HepG2 (cell line): ENCODE measurements around the gene BCL2L2. TPM values are rescaled to one million over a fixed set of nuclear protein-coding genes. Genes with fewer than 3 reads are reported as not detected.

Source experiments
- ARHGAP35 ChIP-seq: sonication (generic); formaldehyde crosslinking; IDR thresholded peaks from 2 replicates; pipeline ENCODE4 v1.9.0; 2022; ENCODE audit warnings: mild to moderate bottlenecking, inconsistent platforms, moderate library complexity, missing genetic modification reagents, borderline replicate concordance
- E2F5 ChIP-seq: sonication (generic); formaldehyde crosslinking; conservative IDR thresholded peaks from 2 replicates; pipeline ENCODE4 v1.4.0; 2020; ENCODE audit warnings: missing genetic modification reagents
- EED ChIP-seq: sonication (generic); formaldehyde crosslinking; IDR thresholded peaks from 2 replicates; pipeline ENCODE4 v1.5.0; 2020; ENCODE audit warnings: mild to moderate bottlenecking, missing genetic modification reagents
- FOXP1 ChIP-seq, 2 experiments: fragments of 450-650 bp in 1 of 2; IDR thresholded peaks; 2 replicates each; pipeline ENCODE4 v1.6.1; 2017 to 2018; ENCODE audit warnings: antibody characterized with exemption in 1 of 2
- HNRNPK ChIP-seq: fragments of 200-400 bp; formaldehyde crosslinking; IDR thresholded peaks from 2 replicates; pipeline ENCODE4 v1.6.1; 2018; ENCODE audit warnings: low read length, low read depth, moderate library complexity, mild to moderate bottlenecking; ENCODE audit not compliant: poor library complexity, severe bottlenecking
- KLF16 ChIP-seq, 2 experiments: sonication (generic) in 1 of 2; formaldehyde crosslinking in 1 of 2; IDR thresholded peaks; 2 replicates each; pipeline versions ENCODE4 v1.6.1 to v1.8.0; 2016 to 2023; ENCODE audit warnings: missing genetic modification reagents in 2 of 2, missing compliant biosample characterization in 1 of 2
- MAFF ChIP-seq: IDR thresholded peaks from 2 replicates; pipeline ENCODE4 v1.6.1; 2011; ENCODE audit warnings: low read depth, low read length, improper control_type of control experiment
- MLXIP ChIP-seq: sonication (generic); formaldehyde crosslinking; IDR thresholded peaks from 2 replicates; pipeline ENCODE4 v1.9.0; 2021; ENCODE audit warnings: missing genetic modification reagents, borderline replicate concordance
- NCOA5 ChIP-seq: sonication (generic); formaldehyde crosslinking; IDR thresholded peaks from 2 replicates; pipeline ENCODE4 v1.4.0; 2020; ENCODE audit warnings: missing genetic modification reagents
- POLR2AphosphoS5 ChIP-seq: IDR thresholded peaks from 2 replicates; pipeline ENCODE4 v1.6.1; 2012; ENCODE audit warnings: low read depth, low read length
- TEAD2 ChIP-seq: sonication (generic); formaldehyde crosslinking; IDR thresholded peaks from 2 replicates; pipeline ENCODE4 v1.9.0; 2021; ENCODE audit warnings: missing genetic modification reagents
- TFDP1 ChIP-seq: IDR thresholded peaks from 2 replicates; pipeline ENCODE4 v1.6.1; 2016; ENCODE audit warnings: missing compliant biosample characterization, missing genetic modification reagents, borderline replicate concordance
- ZBTB44 ChIP-seq: sonication (generic); formaldehyde crosslinking; IDR thresholded peaks from 2 replicates; pipeline ENCODE4 v1.4.0; 2020; ENCODE audit warnings: missing genetic modification reagents
- ZFP1 ChIP-seq: IDR thresholded peaks from 2 replicates; pipeline ENCODE4 v1.6.1; 2016
- ZNF160 ChIP-seq: sonication (generic); formaldehyde crosslinking; IDR thresholded peaks from 2 replicates; pipeline ENCODE4 v1.8.0; 2022; ENCODE audit warnings: mild to moderate bottlenecking, inconsistent platforms, missing genetic modification reagents
- ZNF552 ChIP-seq: sonication (generic); formaldehyde crosslinking; IDR thresholded peaks from 2 replicates; pipeline ENCODE4 v1.9.0; 2022; ENCODE audit warnings: missing genetic modification reagents, mild to moderate bottlenecking, borderline replicate concordance
- ZNF557 ChIP-seq: sonication (generic); formaldehyde crosslinking; IDR thresholded peaks from 2 replicates; pipeline ENCODE4 v1.4.0; 2020; ENCODE audit warnings: missing genetic modification reagents
- ZNF687 ChIP-seq: sonication (generic); formaldehyde crosslinking; IDR thresholded peaks from 2 replicates; pipeline ENCODE4 v1.5.1; 2020; ENCODE audit warnings: mild to moderate bottlenecking, missing genetic modification reagents, moderate library complexity
- ZNF850 ChIP-seq: sonication (generic); formaldehyde crosslinking; conservative IDR thresholded peaks from 2 replicates; pipeline ENCODE4 v1.9.0; 2021; ENCODE audit warnings: mild to moderate bottlenecking, missing genetic modification reagents
- polyA plus RNA-seq, 8 experiments: library from polyadenylated mRNA; depleted of rRNA in 3 of 8; stranded (reverse) in 7 of 8; unstranded in 1 of 8; fragments of >200 nt; fragmentation: Illumina TruSeq in 4 of 8; extraction: Trizol in 4 of 8; gene quantifications; 2 replicates each; pipeline versions ENCODE4 v1.2.1 to v1.2.3, GENCODE V29; 2011 to 2016; ENCODE audit warnings: low read depth in 4 of 8, missing spikeins in 1 of 8, mixed read lengths in 1 of 8; ENCODE audit not compliant: insufficient read depth in 1 of 8
- total RNA-seq, 5 experiments: library from RNA; depleted of rRNA; stranded (reverse); fragments of >200 nt; fragmentation: Illumina TruSeq; extraction: Trizol; gene quantifications; 2 replicates each; pipeline ENCODE4 v1.2.3, GENCODE V29; 2016; ENCODE audit warnings: low read depth in 1 of 5

BCL2L2 gene
- total and polyA plus RNA-seq, 2 of the 13 experiments (the other 11 are each of a cell fraction or from before 2014, with no cell fraction given): 28.1 to 49.8 TPM

- TF ChIP-seq E2F5 (CRISPR knock-in tag) (no peak), FOXP1 (IDR thresholded peaks at IDR 0.05) (no peak), FOXP1 (CRISPR knock-in tag; IDR thresholded peaks at IDR 0.05) (no peak), TFDP1 (CRISPR knock-in tag) (no peak), TEAD2 (no peak), EED (no peak), ZBTB44 (CRISPR knock-in tag) (peak; percentile 76; the same call in 1 of the 2 replicates), KLF16 (CRISPR knock-in tag; IDR thresholded peaks at IDR 0.05) (peak in 1 of 2 experiments; percentile 81; a peak in 1 of 4 replicates), ZNF160 (no peak), ZNF552 (CRISPR knock-in tag) (no peak), ZNF850 (CRISPR knock-in tag) (no peak), ZNF557 (CRISPR knock-in tag) (no peak), HNRNPK (no peak), ARHGAP35 (CRISPR knock-in tag) (no peak), ZFP1 (no peak), ZNF687 (CRISPR knock-in tag) (no peak), POLR2AphosphoS5 (no peak), MAFF (no peak), MLXIP (CRISPR knock-in tag) (no peak), NCOA5 (no peak)
These were observed 21.5 kb downstream of the BCL2L2 start (continued) for GRCh38 chr14:23327947-23328744.
